K562 (cell line): ENCODE results near the gene OR4N5. TPM values are rescaled to one million over a fixed set of nuclear protein-coding genes. Genes with fewer than 3 reads are reported as not detected.

Experiments
- ATAC-seq: fragments of 200-7000 bp; cut with Tn5 transposase; 3 replicates; pipeline ENCODE4 v1.9.1; 2020; ENCODE audit warnings: moderate library complexity
- BruUV-seq: library from RNA; stranded (reverse); fragments of 400-500 nt; replicated peaks from 2 replicates; lab custom pipeline; 2021; lab: Mats Ljungman, UMichigan
- CTCF ChIA-PET: fragments of 300-600 bp; formaldehyde crosslinking; extraction: SDS; loops from one replicate; lab custom pipeline; 2021; ENCODE audit warnings: low intra/inter-chr PET ratio; lab: Yijun Ruan, JAX
- POLR2A ChIA-PET: fragments of 300-600, 350-650 bp; sonication (Branson Sonifier 250); formaldehyde crosslinking; extraction: SDS; loops from one replicate; lab custom pipeline; 2021; ENCODE audit warnings: antibody characterized with exemption, inconsistent platforms; lab: Yijun Ruan, JAX
- DNase-seq, 4 experiments: peaks; one replicate each; pipeline versions ENCODE4 v3.0.0 to v3.0.0-alpha.2; 2011 to 2018; ENCODE audit warnings: low spot score in 3 of 4, mixed read lengths in 3 of 4; ENCODE audit errors: extremely low read depth in 1 of 4
- FAIRE-seq: peaks from 2 replicates; lab custom pipeline; 2011; peaks lifted over from hg19 to GRCh38; lab: Jason Lieb, UNC
- H2AFZ ChIP-seq: 2 replicates; pipeline ENCODE4 v1.6.0; 2011; ENCODE audit warnings: low read depth, low read length, control low read depth, inconsistent platforms
- H3K27ac ChIP-seq: fragments of 200-600 bp; 3 replicates; pipeline ENCODE4 v1.8.0; 2011; ENCODE audit warnings: low read depth, mild to moderate bottlenecking, control low read depth, inconsistent platforms, low read length, moderate library complexity, mixed read lengths; ENCODE audit errors: extremely low read depth
- H3K27me3 ChIP-seq, 2 experiments: fragments of 300-600 bp in 1 of 2; 2 replicates in 1 of 2; 3 replicates in 1 of 2; pipeline versions ENCODE4 v1.6.0 to v1.8.0; 2011; ENCODE audit warnings: inconsistent platforms in 2 of 2, low read length in 2 of 2, mild to moderate bottlenecking in 1 of 2, mixed read lengths in 1 of 2, moderate library complexity in 1 of 2; ENCODE audit not compliant: control insufficient read depth in 2 of 2, insufficient read depth in 2 of 2
- H3K36me3 ChIP-seq: fragments of 300-600 bp; 3 replicates; pipeline ENCODE4 v1.8.0; 2011; ENCODE audit warnings: mild to moderate bottlenecking, low read length, inconsistent platforms; ENCODE audit not compliant: control insufficient read depth, insufficient read depth
- H3K4me1 ChIP-seq, 2 experiments: fragments of 200-600 bp in 1 of 2; replicated peaks in 1 of 2; 2 replicates in 1 of 2; 3 replicates in 1 of 2; pipeline versions ENCODE4 v1.5.1 to v1.8.0; 2011; ENCODE audit warnings: inconsistent platforms in 2 of 2, low read length in 2 of 2, mild to moderate bottlenecking in 1 of 2, mixed read lengths in 1 of 2, moderate library complexity in 1 of 2; ENCODE audit not compliant: control insufficient read depth in 2 of 2, insufficient read depth in 2 of 2
- H3K4me2 ChIP-seq: 2 replicates; pipeline ENCODE4 v1.6.1; 2011; ENCODE audit warnings: low read length, control low read depth, inconsistent platforms, mixed read lengths; ENCODE audit not compliant: insufficient read depth
- H3K4me3 ChIP-seq: fragments of 200-600 bp; sonication (generic), shearing (Covaris generic); 2 replicates; pipeline ENCODE4 v1.5.1; 2016; ENCODE audit warnings: control low read depth, inconsistent platforms
- H3K79me2 ChIP-seq: fragments of 200-600 bp; 3 replicates; pipeline ENCODE4 v1.8.0; 2011; ENCODE audit warnings: low read length, inconsistent platforms; ENCODE audit not compliant: control insufficient read depth, insufficient read depth
- H3K9ac ChIP-seq, 2 experiments: 2 replicates each; pipeline versions ENCODE4 v1.6.0 to v1.6.1; 2011; ENCODE audit warnings: low read depth in 2 of 2, low read length in 2 of 2, control low read depth in 1 of 2, inconsistent platforms in 1 of 2, mild to moderate bottlenecking in 1 of 2, mixed read lengths in 1 of 2; ENCODE audit not compliant: insufficient read depth in 1 of 2
- H3K9me1 ChIP-seq: one replicate; pipeline ENCODE4 v1.6.0; 2011; ENCODE audit warnings: inconsistent platforms, mild to moderate bottlenecking, low read length, moderate library complexity; ENCODE audit not compliant: control insufficient read depth, insufficient read depth
- H3K9me3 ChIP-seq: replicated peaks from 2 replicates; pipeline ENCODE4 v1.5.1; 2011; ENCODE audit warnings: low read depth, low read length, inconsistent platforms; ENCODE audit not compliant: control insufficient read depth, insufficient read depth
- H4K20me1 ChIP-seq: replicated peaks from 2 replicates; pipeline ENCODE4 v1.6.1; 2011; ENCODE audit warnings: low read length, inconsistent platforms, mixed read lengths; ENCODE audit not compliant: control insufficient read depth, insufficient read depth
- E2F8 ChIP-seq: fragments of 450-650 bp; IDR thresholded peaks from 2 replicates; pipeline ENCODE4 v1.7.1; 2018; ENCODE audit warnings: mild to moderate bottlenecking, low read depth; ENCODE audit not compliant: partially characterized antibody
- KAT7 ChIP-seq: sonication (generic); formaldehyde crosslinking; IDR thresholded peaks from 2 replicates; pipeline ENCODE4 v1.8.0; 2022; ENCODE audit warnings: missing genetic modification reagents, mild to moderate bottlenecking, borderline replicate concordance
- MECOM ChIP-seq: fragments of 250-450 bp; sonication (Bioruptor Pico); IDR thresholded peaks from 2 replicates; pipeline ENCODE4 v1.8.0; 2022; ENCODE audit warnings: inconsistent platforms
- NFXL1 ChIP-seq: fragments of 450-650 bp; formaldehyde crosslinking; IDR thresholded peaks from 2 replicates; pipeline ENCODE4 v1.4.0; 2021; ENCODE audit warnings: mild to moderate bottlenecking
- RCOR1 ChIP-seq, 2 experiments: IDR thresholded peaks; 2 replicates each; pipeline ENCODE4 v1.6.1; 2012; ENCODE audit warnings: low read depth in 2 of 2, low read length in 2 of 2, borderline replicate concordance in 1 of 2, improper control_type of control experiment in 1 of 2
- SMARCE1 ChIP-seq: fragments of 450-650 bp; IDR thresholded peaks from 2 replicates; pipeline ENCODE4 v1.7.1; 2016; ENCODE audit warnings: mild to moderate bottlenecking
- THAP7 ChIP-seq: fragments of 250-450 bp; sonication (Bioruptor Pico); IDR thresholded peaks from 2 replicates; pipeline ENCODE4 v1.5.0; 2021
- THRB ChIP-seq: fragments of 450-650 bp; formaldehyde crosslinking; conservative IDR thresholded peaks from 2 replicates; pipeline ENCODE4 v1.4.0; 2022; ENCODE audit warnings: mild to moderate bottlenecking, missing genetic modification characterization
- TRIM24 ChIP-seq, 2 experiments: fragments of 450-650 bp; IDR thresholded peaks; 2 replicates each; pipeline ENCODE4 v1.6.1; 2016
- ZC3H11A ChIP-seq: IDR thresholded peaks from 2 replicates; pipeline ENCODE4 v1.6.1; 2012; ENCODE audit warnings: low read depth, low read length, improper control_type of control experiment
- ZFP36 ChIP-seq: fragments of 150-350 bp; IDR thresholded peaks from 2 replicates; pipeline ENCODE4 v1.6.1; 2018; ENCODE audit warnings: low read length, low read depth; ENCODE audit not compliant: partially characterized antibody
- ZNF121 ChIP-seq: sonication (generic); formaldehyde crosslinking; conservative IDR thresholded peaks from 2 replicates; pipeline ENCODE4 v1.8.0; 2022; ENCODE audit warnings: missing genetic modification reagents
- ZNF282 ChIP-seq: sonication (generic); formaldehyde crosslinking; IDR thresholded peaks from 2 replicates; pipeline ENCODE4 v1.8.1; 2023; ENCODE audit warnings: missing genetic modification reagents
- WGBS: fragments of 100-300 bp; shearing (Covaris generic); methylation state at CpG from one replicate; pipeline ENCODE4 v1.1.6; 2016; ENCODE audit warnings: low coverage, mixed read lengths; ENCODE audit not compliant: insufficient coverage; ENCODE audit errors: missing lambda C conversion rate; 5-methylcytosine and 5-hydroxymethylcytosine counted together
- in situ Hi-C: fragments of 300-500 bp; cut with MboI; formaldehyde crosslinking; loops from 4 replicates; pipeline ENCODE4 v1.15.0; 2018; ENCODE audit warnings: inconsistent platforms, mixed read lengths
- intact Hi-C: fragments of 100-400 bp; cut with micrococcal nuclease; formaldehyde crosslinking; loops from 2 replicates; pipeline ENCODE4 v1.14.2; 2022
- polyA plus RNA-seq, 8 experiments: library from polyadenylated mRNA; depleted of rRNA in 4 of 8; stranded (reverse) in 5 of 8; unstranded in 3 of 8; fragments of >200 nt; fragmentation: Nextera tagmentation in 2 of 8; fragmentation: Illumina TruSeq in 1 of 8; extraction: Ambion mirVana in 2 of 8; extraction: Trizol in 1 of 8; gene quantifications; 2 replicates each; pipeline versions ENCODE4 v1.2.1 to v1.2.3, GENCODE V29; 2011 to 2014; ENCODE audit warnings: inconsistent platforms in 1 of 8, missing spikeins in 1 of 8
- total RNA-seq, 7 experiments: library from RNA; depleted of rRNA in 6 of 7; stranded (reverse); fragments of >200 nt in 6 of 7; fragmentation: Illumina TruSeq in 2 of 7; extraction: Trizol in 2 of 7; gene quantifications; 2 replicates each; pipeline versions ENCODE4 v1.2.1 to v1.2.3, GENCODE V29; 2011 to 2021; ENCODE audit warnings: low replicate concordance in 1 of 7
- TF ChIP-seq, protein P1 (sequence below), 2 experiments: IDR thresholded peaks; 2 replicates each; pipeline ENCODE4 v1.6.1; 2012; ENCODE audit warnings: improper control_type of control experiment in 2 of 2, low read depth in 2 of 2, low read length in 2 of 2, borderline replicate concordance in 1 of 2
- TF ChIP-seq, protein P2 (sequence below): fragments of 450-650 bp; formaldehyde crosslinking; IDR thresholded peaks from 2 replicates; pipeline ENCODE4 v1.4.0; 2020; ENCODE audit warnings: mild to moderate bottlenecking, mixed read lengths

Gene OR4N5
- total and polyA plus RNA-seq, 9 of the 15 experiments (the other 6 are each of a cell fraction or from before 2014, with no cell fraction given) = not detected

DNA sequence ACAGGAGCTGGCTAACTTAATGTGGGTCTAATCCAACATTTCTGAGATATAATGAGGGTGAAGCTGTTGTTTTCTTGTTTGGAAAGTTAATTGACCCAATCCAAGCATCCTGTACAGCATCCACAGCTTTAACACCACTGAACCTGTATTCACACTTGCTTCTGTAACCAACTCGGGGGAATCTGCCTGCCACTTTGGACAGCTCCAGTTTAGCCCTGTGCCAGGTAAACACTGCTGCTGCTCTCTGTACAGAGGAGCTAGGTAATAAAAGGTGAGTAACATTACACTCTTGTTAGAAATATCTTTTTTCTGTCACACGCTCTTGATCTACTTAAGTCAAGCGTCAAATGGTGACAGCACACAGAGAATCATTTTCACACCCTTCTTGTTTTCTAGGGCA is 52.8 kb downstream of the OR4N5 start:
- Histone ChIP-seq H3K27ac (no peak overlapping the region), H3K36me3 (no peaks in the 10 kb centered on the region), H3K4me2 (no peak overlapping the region), H3K79me2 (no peaks in the 10 kb centered on the region), H3K4me1 (peaks cover 4 to 11% of the 10 kb centered on the region in 2 experiments; a peak in 3 of 5 replicates), H2AFZ (0 out of 2 replicates have a peak overlapping the region, but pooled peaks have one; percentile 24), H3K9me1 (no peaks in the 10 kb centered on the region), H4K20me1 (no peaks in the 10 kb centered on the region), H3K9me3 (no peaks in the 10 kb centered on the region), H3K9ac (no peak overlapping the region), H3K4me3 (no peak overlapping the region), H3K27me3 (no peaks in the 10 kb centered on the region)
- CTCF ChIA-PET = no interaction called here
- POLR2A ChIA-PET = interaction anchor here (0.7 to 0.8 kb wide), 3 partner anchors 9 to 338 kb away, joined by 3 to 4 read pairs (median 3); no protein-coding TSS in a partner anchor
- in situ Hi-C loops (no loop called here), intact Hi-C loops (no loop called here)
- ATAC-seq (no peak), DNase-seq (no peak), FAIRE-seq (no peak)
- WGBS = 68% methylated on average over 2 of the region's 3 CpGs
- no TSS peak for BruUV-seq
- TF ChIP-seq KAT7 (CRISPR knock-in tag) = no peak
- TF ChIP-seq TRIM24 (IDR thresholded peaks at IDR 0.05) = no peak
- no peak for TF ChIP-seq RCOR1 (IDR thresholded peaks at IDR 0.05; ENCODE audit: borderline replicate concordance in 1 of 2, low read depth in 2 of 2, low read length in 2 of 2)
- TF ChIP-seq, protein P1, sequence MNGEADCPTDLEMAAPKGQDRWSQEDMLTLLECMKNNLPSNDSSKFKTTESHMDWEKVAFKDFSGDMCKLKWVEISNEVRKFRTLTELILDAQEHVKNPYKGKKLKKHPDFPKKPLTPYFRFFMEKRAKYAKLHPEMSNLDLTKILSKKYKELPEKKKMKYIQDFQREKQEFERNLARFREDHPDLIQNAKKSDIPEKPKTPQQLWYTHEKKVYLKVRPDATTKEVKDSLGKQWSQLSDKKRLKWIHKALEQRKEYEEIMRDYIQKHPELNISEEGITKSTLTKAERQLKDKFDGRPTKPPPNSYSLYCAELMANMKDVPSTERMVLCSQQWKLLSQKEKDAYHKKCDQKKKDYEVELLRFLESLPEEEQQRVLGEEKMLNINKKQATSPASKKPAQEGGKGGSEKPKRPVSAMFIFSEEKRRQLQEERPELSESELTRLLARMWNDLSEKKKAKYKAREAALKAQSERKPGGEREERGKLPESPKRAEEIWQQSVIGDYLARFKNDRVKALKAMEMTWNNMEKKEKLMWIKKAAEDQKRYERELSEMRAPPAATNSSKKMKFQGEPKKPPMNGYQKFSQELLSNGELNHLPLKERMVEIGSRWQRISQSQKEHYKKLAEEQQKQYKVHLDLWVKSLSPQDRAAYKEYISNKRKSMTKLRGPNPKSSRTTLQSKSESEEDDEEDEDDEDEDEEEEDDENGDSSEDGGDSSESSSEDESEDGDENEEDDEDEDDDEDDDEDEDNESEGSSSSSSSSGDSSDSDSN (IDR thresholded peaks at IDR 0.05; ENCODE audit: borderline replicate concordance in 1 of 2, low read depth in 2 of 2, low read length in 2 of 2) = no peak
- no peak for TF ChIP-seq ZFP36
- TF ChIP-seq ZC3H11A = no peak
- no peak for TF ChIP-seq ZNF121 (CRISPR knock-in tag)
- TF ChIP-seq E2F8 = no peak
- no peak for TF ChIP-seq ZNF282 (CRISPR knock-in tag)
- TF ChIP-seq THAP7 (CRISPR knock-in tag) = no peak
- no peak for TF ChIP-seq NFXL1 (CRISPR knock-in tag)
- TF ChIP-seq SMARCE1 = no peak
- TF ChIP-seq MECOM (CRISPR knock-in tag) = no peak
- TF ChIP-seq, protein P2, sequence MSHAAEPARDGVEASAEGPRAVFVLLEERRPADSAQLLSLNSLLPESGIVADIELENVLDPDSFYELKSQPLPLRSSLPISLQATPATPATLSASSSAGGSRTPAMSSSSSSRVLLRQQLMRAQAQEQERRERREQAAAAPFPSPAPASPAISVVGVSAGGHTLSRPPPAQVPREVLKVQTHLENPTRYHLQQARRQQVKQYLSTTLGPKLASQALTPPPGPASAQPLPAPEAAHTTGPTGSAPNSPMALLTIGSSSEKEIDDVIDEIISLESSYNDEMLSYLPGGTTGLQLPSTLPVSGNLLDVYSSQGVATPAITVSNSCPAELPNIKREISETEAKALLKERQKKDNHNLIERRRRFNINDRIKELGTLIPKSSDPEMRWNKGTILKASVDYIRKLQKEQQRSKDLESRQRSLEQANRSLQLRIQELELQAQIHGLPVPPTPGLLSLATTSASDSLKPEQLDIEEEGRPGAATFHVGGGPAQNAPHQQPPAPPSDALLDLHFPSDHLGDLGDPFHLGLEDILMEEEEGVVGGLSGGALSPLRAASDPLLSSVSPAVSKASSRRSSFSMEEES (CRISPR knock-in tag) = no peak
- no peak for TF ChIP-seq THRB
